PC-9 (cell line): ENCODE data around the gene LGALS8. TPM values are rescaled to one million over a fixed set of nuclear protein-coding genes. Genes with fewer than 3 reads are reported as not detected.

ENCODE experiments used
- BruUV-seq: library from RNA; stranded (reverse); fragments of 400-500 nt; replicated peaks from 2 replicates; lab custom pipeline; 2021; lab: Mats Ljungman, UMichigan
- CTCF ChIA-PET: fragments of 300-600 bp; sonication (Branson Sonifier 250); formaldehyde crosslinking; loops from one replicate; lab custom pipeline; 2022; ENCODE audit warnings: antibody characterized with exemption; lab: Charles Lee
- POLR2A ChIA-PET: fragments of 300-600 bp; sonication (Branson Sonifier 250); formaldehyde crosslinking; loops from one replicate; lab custom pipeline; 2022; ENCODE audit warnings: antibody characterized with exemption; ENCODE audit not compliant: unreplicated experiment; lab: Charles Lee
- DNase-seq, 2 experiments: peaks; one replicate each; pipeline versions ENCODE4 v3.0.0 to v3.0.0-alpha.2; 2015 to 2022; ENCODE audit warnings: mixed read lengths in 1 of 2
- H2AFZ ChIP-seq: fragments of 200-600 bp; sonication (generic); 2 replicates; pipeline ENCODE4 v1.8.1; 2017; ENCODE audit warnings: antibody characterized with exemption
- H3F3A ChIP-seq: fragments of 200-600 bp; sonication (generic); 2 replicates; pipeline ENCODE4 v1.8.1; 2017; ENCODE audit warnings: antibody characterized with exemption, mild to moderate bottlenecking, low read depth; ENCODE audit not compliant: insufficient read depth
- H3K27ac ChIP-seq: fragments of 200-600 bp; sonication (generic); 2 replicates; pipeline ENCODE4 v1.6.1; 2016; ENCODE audit warnings: mixed run types
- H3K27me3 ChIP-seq: fragments of 200-600 bp; sonication (generic); 2 replicates; pipeline ENCODE4 v1.6.1; 2016; ENCODE audit warnings: low read depth, mixed run types; ENCODE audit not compliant: insufficient read depth
- H3K36me3 ChIP-seq: fragments of 200-600 bp; sonication (generic); 2 replicates; pipeline ENCODE4 v1.6.1; 2016; ENCODE audit warnings: low read depth, mixed run types
- H3K4me1 ChIP-seq: fragments of 200-600 bp; sonication (generic); replicated peaks from 2 replicates; pipeline ENCODE4 v1.6.1; 2016; ENCODE audit warnings: mixed run types; ENCODE audit not compliant: insufficient read depth
- H3K4me2 ChIP-seq: fragments of 200-600 bp; sonication (generic); 2 replicates; pipeline ENCODE4 v1.6.1; 2017; ENCODE audit warnings: mixed run types
- H3K4me3 ChIP-seq: fragments of 200-600 bp; sonication (generic); 2 replicates; pipeline ENCODE4 v1.6.1; 2016; ENCODE audit warnings: mixed run types
- H3K79me2 ChIP-seq: fragments of 200-600 bp; sonication (generic); 2 replicates; pipeline ENCODE4 v1.6.1; 2017; ENCODE audit warnings: low read depth, mixed run types
- H3K9me2 ChIP-seq: fragments of 200-600 bp; sonication (generic); 2 replicates; pipeline ENCODE4 v1.8.1; 2017; ENCODE audit warnings: mild to moderate bottlenecking; ENCODE audit not compliant: insufficient read depth
- H3K9me3 ChIP-seq: fragments of 200-600 bp; sonication (generic); 2 replicates; pipeline ENCODE4 v1.8.1; 2016; ENCODE audit warnings: low read depth; ENCODE audit not compliant: insufficient read depth
- H4K20me1 ChIP-seq: fragments of 200-600 bp; sonication (generic); 2 replicates; pipeline ENCODE4 v1.8.1; 2017; ENCODE audit not compliant: insufficient read depth
- EZH2 ChIP-seq: fragments of 200-600 bp; sonication (generic); IDR thresholded peaks from 2 replicates; pipeline ENCODE4 v1.8.0; 2017; ENCODE audit warnings: antibody characterized with exemption, low read depth
- intact Hi-C: fragments of 100-400 bp; cut with micrococcal nuclease; formaldehyde crosslinking; loops from one replicate; pipeline ENCODE4 v1.10.0; 2022; ENCODE audit not compliant: unreplicated experiment
- total RNA-seq: library from RNA; stranded (reverse); gene quantifications from 2 replicates; pipeline ENCODE4 v1.2.3, GENCODE V29; 2021
- TF ChIP-seq, protein P1 (sequence below): fragments of 200-600 bp; sonication (generic); conservative IDR thresholded peaks from 2 replicates; pipeline ENCODE4 v1.6.1; 2017; ENCODE audit warnings: mixed run types, antibody characterized with exemption, mild to moderate bottlenecking, moderate library complexity

LGALS8 gene
- total RNA-seq, 1 experiment from 2014 or later: 59.2 TPM

DNA sequence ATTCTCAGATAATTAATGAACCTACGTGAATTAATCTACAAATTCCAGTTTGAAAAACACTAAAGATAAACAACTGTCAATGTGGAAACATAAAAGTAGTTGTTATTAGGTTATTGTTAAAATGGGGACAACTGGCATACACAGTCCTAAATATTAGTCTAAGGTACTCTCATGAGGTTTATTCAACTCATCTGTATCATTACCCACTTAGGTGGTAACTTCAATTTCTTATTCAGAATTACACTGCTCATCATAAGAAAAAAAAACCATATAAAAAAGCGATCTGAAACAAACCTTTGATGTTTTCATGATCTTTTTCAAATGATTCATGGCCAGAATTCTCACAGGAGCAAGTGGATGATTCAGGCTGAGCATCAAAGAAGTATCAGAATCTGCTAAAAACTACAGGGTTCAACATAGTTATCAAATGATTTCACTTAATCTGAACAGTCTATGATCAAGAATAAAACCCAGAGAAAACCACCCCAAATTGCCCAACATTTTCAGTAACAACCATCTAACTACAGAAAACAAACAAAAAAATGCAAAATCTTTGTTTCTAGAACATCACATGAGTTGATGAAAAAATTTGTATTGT, 66.9 kb downstream of the LGALS8 start:
- H3K27ac ChIP-seq: no peak overlapping the region
- no peak overlapping the region for H2AFZ ChIP-seq
- peaks cover 67% of the 10 kb centered on the region for H3K36me3 ChIP-seq
- no peaks in the 10 kb centered on the region for H3K79me2 ChIP-seq
- H3F3A ChIP-seq: no peaks in the 10 kb centered on the region
- no peaks in the 10 kb centered on the region for H3K9me2 ChIP-seq
- TF ChIP-seq, protein P1, sequence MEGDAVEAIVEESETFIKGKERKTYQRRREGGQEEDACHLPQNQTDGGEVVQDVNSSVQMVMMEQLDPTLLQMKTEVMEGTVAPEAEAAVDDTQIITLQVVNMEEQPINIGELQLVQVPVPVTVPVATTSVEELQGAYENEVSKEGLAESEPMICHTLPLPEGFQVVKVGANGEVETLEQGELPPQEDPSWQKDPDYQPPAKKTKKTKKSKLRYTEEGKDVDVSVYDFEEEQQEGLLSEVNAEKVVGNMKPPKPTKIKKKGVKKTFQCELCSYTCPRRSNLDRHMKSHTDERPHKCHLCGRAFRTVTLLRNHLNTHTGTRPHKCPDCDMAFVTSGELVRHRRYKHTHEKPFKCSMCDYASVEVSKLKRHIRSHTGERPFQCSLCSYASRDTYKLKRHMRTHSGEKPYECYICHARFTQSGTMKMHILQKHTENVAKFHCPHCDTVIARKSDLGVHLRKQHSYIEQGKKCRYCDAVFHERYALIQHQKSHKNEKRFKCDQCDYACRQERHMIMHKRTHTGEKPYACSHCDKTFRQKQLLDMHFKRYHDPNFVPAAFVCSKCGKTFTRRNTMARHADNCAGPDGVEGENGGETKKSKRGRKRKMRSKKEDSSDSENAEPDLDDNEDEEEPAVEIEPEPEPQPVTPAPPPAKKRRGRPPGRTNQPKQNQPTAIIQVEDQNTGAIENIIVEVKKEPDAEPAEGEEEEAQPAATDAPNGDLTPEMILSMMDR: no peak
- no peak for TF ChIP-seq EZH2
- intact Hi-C loops: no loop called here
- H3K27me3 ChIP-seq: no peaks in the 10 kb centered on the region
- ChIA-PET CTCF (no interaction called here), POLR2A (no interaction called here)
- H4K20me1 ChIP-seq: no peaks in the 10 kb centered on the region
- H3K4me2 ChIP-seq: no peak overlapping the region
- no peak overlapping the region for H3K4me3 ChIP-seq
- no peaks in the 10 kb centered on the region for H3K4me1 ChIP-seq
- H3K9me3 ChIP-seq: no peaks in the 10 kb centered on the region
- no TSS peak for BruUV-seq
- DNase-seq: no peak

DNA sequence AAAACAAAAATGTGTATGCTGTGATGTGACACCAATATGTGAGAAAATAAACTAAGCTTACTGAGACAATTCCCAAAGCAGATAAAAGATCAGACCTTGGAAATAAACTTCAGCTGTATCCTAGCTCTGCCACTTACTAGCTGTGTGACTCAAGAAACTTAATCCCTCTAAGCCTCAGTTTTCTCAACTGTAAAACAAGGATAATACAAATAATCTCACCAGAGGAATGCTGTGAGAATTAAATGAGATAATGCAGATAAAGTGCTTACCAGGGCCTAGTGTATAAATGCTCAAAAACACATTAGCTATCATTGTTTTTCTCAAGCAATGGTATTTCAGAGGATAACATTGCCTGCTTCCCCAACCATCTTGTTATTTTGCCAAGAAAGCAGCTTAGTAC, 78.4 kb downstream of the LGALS8 start:
- H2AFZ ChIP-seq: no peak overlapping the region
- H3K9me3 ChIP-seq: no peaks in the 10 kb centered on the region
- ChIA-PET POLR2A (interaction anchor here (0.6 kb wide), 1 partner anchor 85 kb away, joined by 39 read pairs; no protein-coding TSS in a partner anchor), CTCF (no interaction called here)
- intact Hi-C loops: loop anchor here (10.0 kb wide), 1 partner anchor 193 kb away; the partner anchor contains the start of gene MTR
- H3K4me2 ChIP-seq: no peak overlapping the region
- H3K4me3 ChIP-seq: no peak overlapping the region
- H4K20me1 ChIP-seq: 0 out of 2 replicates have a peak, but pooled peaks cover 8% of the 10 kb centered on the region
- no peaks in the 10 kb centered on the region for H3K9me2 ChIP-seq
- 0 out of 2 replicates have a peak, but pooled peaks cover 4% of the 10 kb centered on the region for H3F3A ChIP-seq
- H3K79me2 ChIP-seq: peaks cover 32% of the 10 kb centered on the region
- no peak for DNase-seq
- H3K27ac ChIP-seq: no peak overlapping the region
- H3K4me1 ChIP-seq: peaks cover 8% of the 10 kb centered on the region
- H3K27me3 ChIP-seq: no peaks in the 10 kb centered on the region
- H3K36me3 ChIP-seq: peaks cover 30% of the 10 kb centered on the region; the same call in 1 of the 2 replicates
- TF ChIP-seq, protein P1: no peak
- no peak for TF ChIP-seq EZH2
- BruUV-seq: no TSS peak

Other genes with a start within 250 kb of the LGALS8 start
- gene ERO1B, start 242.0 kb upstream of the LGALS8 start, total RNA-seq: not detected in 2 replicates
- gene EDARADD, start 129.7 kb upstream of the LGALS8 start, total RNA-seq: not detected in 2 replicates
- 34.3 and 43.0 TPM in 2 replicates for gene HEATR1, start 80.5 kb downstream of the LGALS8 start, total RNA-seq
- gene ACTN2, start 162.5 kb downstream of the LGALS8 start, total RNA-seq: not detected in 2 replicates